GM21447 (cell line): ENCODE results near the gene MXD1.

Experiments
- ATAC-seq: cut with Tn5 transposase; IDR thresholded peaks from one replicate; pipeline ENCODE4 v1.9.1; 2021; ENCODE audit not compliant: unreplicated experiment

MXD1 gene

GRCh38 chr2:69975853-69976462, 61.0 kb downstream of the MXD1 start:
- no peak for ATAC-seq

GRCh38 chr2:69977186-69977585, 62.3 kb downstream of the MXD1 start:
- ATAC-seq, result no peak

- ATAC-seq, result no peak
Observed at GRCh38 chr2:69977906-69978482, 63.1 kb downstream of the MXD1 start.

GRCh38 chr2:69979902-69980807, 65.2 kb downstream of the MXD1 start:
- no peak for ATAC-seq

- no peak for ATAC-seq
Observed at GRCh38 chr2:69983392-69983966, 68.6 kb downstream of the MXD1 start.

GRCh38 chr2:69985216-69985615, 70.3 kb downstream of the MXD1 start:
- no peak for ATAC-seq

GRCh38 chr2:69985688-69986087, 70.8 kb downstream of the MXD1 start:
- no peak for ATAC-seq

GRCh38 chr2:69986691-69987090, 71.8 kb downstream of the MXD1 start:
- ATAC-seq, result no peak

GRCh38 chr2:69988086-69988635, 73.3 kb downstream of the MXD1 start:
- no peak for ATAC-seq

GRCh38 chr2:69989009-69989408, 74.1 kb downstream of the MXD1 start:
- ATAC-seq, result no peak

- no peak for ATAC-seq
Observed at GRCh38 chr2:69989441-69990105, 74.7 kb downstream of the MXD1 start.
